Heart right ventricle (tissue), 16 donors: ENCODE measurements around the gene TRIM36. TPM values are rescaled to one million over a fixed set of nuclear protein-coding genes. Genes with fewer than 3 reads are reported as not detected.

Experiments used
- ATAC-seq, 8 donors: fragments of 200-7000 bp; cut with Tn5 transposase; one replicate each; pipeline ENCODE4 v1.9.1; 2020; ENCODE audit warnings: mild to moderate bottlenecking in 8 of 8, moderate library complexity in 8 of 8, moderate number of reproducible peaks in 1 of 8
- DNase-seq, 2 donors: peaks; one replicate each; pipeline ENCODE4 v3.0.0-alpha.2; 2020
- H3K27ac ChIP-seq, 10 donors: fragments of 200-600 bp; sonication (generic) in 2 of 10; one replicate each; pipeline versions ENCODE4 v1.5.0 to v1.8.0; 2020 to 2022; ENCODE audit warnings: mild to moderate bottlenecking in 3 of 10
- H3K27me3 ChIP-seq, 7 donors: fragments of 200-600 bp; one replicate each; pipeline ENCODE4 v1.8.0; 2021 to 2022; ENCODE audit warnings: mild to moderate bottlenecking in 2 of 7
- H3K36me3 ChIP-seq, 9 donors: fragments of 200-600 bp; sonication (generic) in 1 of 9; one replicate each; pipeline versions ENCODE4 v1.5.0 to v1.8.0; 2020 to 2022; ENCODE audit warnings: mild to moderate bottlenecking in 2 of 9
- H3K4me1 ChIP-seq, 9 donors: fragments of 200-600 bp; sonication (generic) in 1 of 9; one replicate each; pipeline versions ENCODE4 v1.5.0 to v1.8.0; 2020 to 2022; ENCODE audit warnings: mild to moderate bottlenecking in 4 of 9
- H3K4me3 ChIP-seq, 10 donors: fragments of 200-600 bp; sonication (generic) in 2 of 10; one replicate each; pipeline versions ENCODE4 v1.5.0 to v1.8.0; 2020 to 2022; ENCODE audit warnings: mild to moderate bottlenecking in 7 of 10, moderate library complexity in 2 of 10
- H3K9me3 ChIP-seq, 11 donors: fragments of 200-600 bp in 10 of 11; sonication (generic) in 2 of 11; one replicate each; pipeline versions ENCODE4 v1.5.0 to v1.8.0; 2013 to 2022; ENCODE audit warnings: mild to moderate bottlenecking in 2 of 11, control low read depth in 1 of 11, moderate library complexity in 1 of 11
- CTCF ChIP-seq, 9 donors: fragments of 200-600 bp; sonication (generic) in 2 of 9; IDR thresholded peaks; one replicate each; pipeline versions ENCODE4 v1.5.0 to v1.8.0; 2021 to 2022; ENCODE audit warnings: antibody characterized with exemption in 9 of 9, mild to moderate bottlenecking in 5 of 9, moderate library complexity in 1 of 9
- WGBS, 2 donors: extraction: QIAGEN DNeasy Blood & Tissue Kit; methylation state at CpG; one replicate each; pipeline ENCODE4 v1.1.7; 2013; ENCODE audit warnings: inconsistent platforms in 1 of 2; 5-methylcytosine and 5-hydroxymethylcytosine counted together
- intact Hi-C, 10 donors: fragments of 100-400 bp; cut with DNase I; formaldehyde crosslinking; loops; one replicate each; pipeline versions ENCODE4 v1.11.1 to v1.14.2; 2022
- polyA plus RNA-seq, 2 donors: library from polyadenylated mRNA; stranded (reverse); fragments of 200-250 nt; gene quantifications; one replicate each; pipeline ENCODE4 v1.2.3, GENCODE V29; 2013
- total RNA-seq, 10 donors: library from RNA; stranded (reverse); fragmentation: NEBNext Ultra II Directional in 3 of 10; extraction: Animal tissue kit (Norgen Biotek cat#: 25700) in 3 of 10; gene quantifications; one replicate each; pipeline versions ENCODE4 v1.2.1 to v1.2.4, GENCODE V29; 2021 to 2023
- donor health status: Arrhythmogenic right ventricular cardiomyopathy.
- donor health status: ischemic (EF 13 %, LVEDD 7.1; RV severe dilation, severe dysfunction).
- donor health status: healthy with polysubstance abuse.
- donor health status: DM: no; HTN: yes; CAD: no.
- donor health status: DM: no; HTN: no; CAD: no.
- donor health status: ischemic (EF 25% LVEDD 6.9; RV normal size, moderate dysfunction).
- donor health status: ischemic (EF 25% LVEDD 5.7; RV mildly dilated, moderate dysfunction).
- donor health status: healthy.
- donor health status: DM: yes; HTN: yes; CAD: no.
- donor health status: Ischemic cardiomyopathy.
- donor health status: ischemic (EF 35%, LVEDD 5.7; RV mildly dilated, moderate dysfunction).
- donor health status: nonischemic (EF 11% LVEDD 7.7; RV severe dilation, severe dysfunction).
- donor health status: DM: yes; HTN: yes; CAD: no.
- donor health status: PGD.
- donor health status: ischemic (EF 29% LVEDD 5.4; RV normal size, mild dysfunction).
- donor health status: nonischemic (EF 23%, LVEDD 6.1; RV moderate dilation, normal function).

The TRIM36 gene
- total and polyA plus RNA-seq, 12 donors, result 0.06 to 2.2 (median 0.35) TPM

- H3K4me3 ChIP-seq, result no peak overlapping the region
- no peaks in the 10 kb centered on the region for H3K9me3 ChIP-seq
- no peak for TF ChIP-seq CTCF (IDR thresholded peaks at IDR 0.05)
- no peak overlapping the region for H3K27ac ChIP-seq
- no peak for DNase-seq
- no peak for ATAC-seq
- H3K36me3 ChIP-seq, result no peaks in the 10 kb centered on the region
- intact Hi-C loops, result no loop called here
- H3K27me3 ChIP-seq, result peaks cover 24 to 83% (median 60%) of the 10 kb centered on the region in 7 donors
- H3K4me1 ChIP-seq, result peaks cover 4 to 12% (median 10%) of the 10 kb centered on the region in 9 donors
- 70 to 76% methylated on average over 2 of the region's 2 CpGs for WGBS, 2 donors
Observed at GRCh38 chr5:115184770-115185169, 15.1 kb upstream of the TRIM36 start.

DNA sequence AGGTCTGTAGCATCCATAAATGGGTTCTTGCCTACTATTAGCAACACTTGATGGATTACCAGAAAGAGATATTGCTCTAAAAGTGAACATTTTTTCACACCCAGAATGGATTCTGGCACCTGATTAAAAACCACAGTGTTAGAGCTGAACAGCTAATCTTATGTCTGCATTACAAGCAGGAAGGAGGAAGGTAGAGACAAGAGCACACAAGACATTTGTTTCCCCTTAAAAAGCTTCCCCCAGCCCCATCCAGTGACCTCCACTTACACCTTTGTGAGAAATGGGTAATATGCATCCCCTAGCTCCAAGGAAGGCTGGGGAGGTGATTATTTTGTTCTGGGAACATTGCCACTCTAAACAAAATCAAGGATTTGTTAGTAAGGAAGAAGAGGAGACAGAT, 12.0 kb upstream of the TRIM36 start:
- no peak for TF ChIP-seq CTCF (IDR thresholded peaks at IDR 0.05)
- Histone ChIP-seq H3K27ac (no peak overlapping the region), H3K4me1 (peaks cover 11 to 21% (median 17%) of the 10 kb centered on the region in 9 donors), H3K4me3 (no peak overlapping the region), H3K27me3 (peaks cover 34 to 95% (median 77%) of the 10 kb centered on the region in 7 donors), H3K9me3 (no peaks in the 10 kb centered on the region), H3K36me3 (no peaks in the 10 kb centered on the region)
- ATAC-seq (no peak), DNase-seq (no peak)
- intact Hi-C loops, result no loop called here

DNA sequence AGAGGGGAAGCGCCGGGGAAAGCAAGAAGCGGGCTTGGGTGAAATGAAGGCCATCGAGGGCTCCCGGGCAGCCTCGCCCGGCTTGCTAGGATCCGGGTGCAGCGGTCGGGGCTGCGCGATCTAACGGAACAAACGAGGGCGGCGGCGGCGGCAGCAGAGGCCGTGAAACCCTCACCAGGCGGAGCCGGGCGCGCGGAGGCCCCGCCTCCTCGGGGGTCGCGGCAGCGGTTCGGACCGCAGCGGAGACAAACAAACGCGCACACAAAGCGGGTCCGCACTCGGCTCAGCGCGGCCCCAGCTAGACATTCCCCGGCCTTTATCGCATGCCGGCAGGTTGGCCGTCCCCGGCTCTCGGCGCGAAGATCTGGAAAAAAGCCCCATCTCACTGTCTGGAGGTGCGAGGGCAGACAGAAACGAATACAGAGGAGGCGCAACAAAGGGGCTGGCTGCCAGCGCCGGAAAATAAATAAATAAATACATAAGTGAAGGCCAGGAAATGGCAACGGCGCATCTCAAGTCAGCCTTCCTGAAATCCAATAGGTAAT, 10.5 kb upstream of the TRIM36 start:
- TF ChIP-seq CTCF (IDR thresholded peaks at IDR 0.05), result no peak
- peaks cover 34 to 99% (median 74%) of the 10 kb centered on the region in 7 donors for H3K27me3 ChIP-seq
- 1% methylated on average over 54 of the region's 54 CpGs for WGBS, 2 donors
- ATAC-seq, result peak in 6 of 8 donors; percentile 44 to 82 (median 63)
- no peaks in the 10 kb centered on the region for H3K36me3 ChIP-seq
- peak in 1 of 2 donors; percentile 18 for DNase-seq
- H3K27ac ChIP-seq, result no peak overlapping the region
- H3K9me3 ChIP-seq, result no peaks in the 10 kb centered on the region
- peaks cover 11 to 21% (median 17%) of the 10 kb centered on the region in 9 donors for H3K4me1 ChIP-seq
- H3K4me3 ChIP-seq, result peak overlapping the region; percentile 31 to 60 (median 52)
- intact Hi-C loops, result no loop called here

DNA sequence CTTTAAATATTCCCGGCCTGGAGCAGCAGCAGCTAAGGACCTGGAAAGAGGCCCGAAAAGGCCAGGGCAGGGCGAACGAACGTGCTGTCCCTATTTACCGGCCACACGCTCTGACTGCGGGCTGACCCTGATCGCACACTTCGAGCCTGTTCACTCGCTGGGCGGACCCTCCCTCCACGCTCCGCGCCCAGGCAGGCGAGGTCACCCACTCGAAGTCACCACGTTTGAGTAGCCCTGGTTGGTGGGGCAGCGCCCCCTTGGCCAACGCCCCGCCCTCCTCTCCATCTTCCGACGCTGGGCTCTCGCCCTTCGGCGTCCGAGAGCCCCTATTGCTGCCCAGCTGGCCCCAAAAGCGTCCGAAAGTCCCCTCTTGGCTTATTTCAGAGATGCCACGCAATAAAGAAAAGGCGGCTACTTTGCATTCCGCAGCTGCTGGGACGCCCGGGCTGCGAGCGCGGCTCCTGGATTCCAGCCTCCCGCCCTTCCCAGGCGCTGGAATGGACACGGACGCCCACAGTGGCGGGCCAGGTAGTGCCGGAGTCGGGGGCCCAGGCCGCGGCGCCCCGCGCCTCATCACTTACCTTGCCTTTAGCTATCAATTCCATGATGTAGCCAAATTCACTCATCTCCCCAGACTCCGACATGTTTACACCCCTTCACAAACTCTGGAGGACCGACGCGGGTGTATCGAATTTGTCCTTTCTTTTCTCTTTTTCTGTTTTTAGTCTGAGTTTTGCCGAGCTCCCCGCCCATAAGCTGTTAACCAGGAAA, 9.9 kb upstream of the TRIM36 start:
- ATAC-seq (peak in 7 of 8 donors; percentile 25 to 61 (median 41)), DNase-seq (no peak)
- H3K4me3 ChIP-seq, result peak overlapping the region; percentile 31 to 60 (median 52)
- H3K36me3 ChIP-seq, result no peaks in the 10 kb centered on the region
- no peak for TF ChIP-seq CTCF (IDR thresholded peaks at IDR 0.05)
- H3K9me3 ChIP-seq, result no peaks in the 10 kb centered on the region
- WGBS, 2 donors, result 2% methylated on average over 56 of the region's 56 CpGs
- H3K27ac ChIP-seq, result no peak overlapping the region
- H3K4me1 ChIP-seq, result peaks cover 11 to 21% (median 17%) of the 10 kb centered on the region in 9 donors
- H3K27me3 ChIP-seq, result peaks cover 34 to 97% (median 68%) of the 10 kb centered on the region in 7 donors
- intact Hi-C loops, result no loop called here
